ENCODE results near the gene MPP2. TPM values are rescaled to one million over a fixed set of nuclear protein-coding genes. Genes with fewer than 3 reads are reported as not detected.
"Not testable (repeated sequence)": the region's sequence is repeated elsewhere in the genome, so short reads cannot be mapped to it uniquely, and the experiment has no call there.

MPP2 gene
- total RNA-seq, 1 donor from 2014 or later, result 1.0 TPM

- not testable (repeated sequence) for H3K36me3 ChIP-seq (ENCODE audit: control insufficient read depth in 3 of 3, insufficient read depth in 3 of 3, low read length in 3 of 3); H3K4me3 ChIP-seq (ENCODE audit: low read length in 3 of 3); H3K4me1 ChIP-seq (ENCODE audit: control insufficient read depth in 3 of 3, insufficient read depth in 3 of 3, low read length in 3 of 3); H3K27me3 ChIP-seq (ENCODE audit: control insufficient read depth in 3 of 3, insufficient read depth in 3 of 3, low read length in 3 of 3); H3K9me3 ChIP-seq (ENCODE audit: control insufficient read depth in 3 of 3, low read length in 3 of 3); H3K9ac ChIP-seq (ENCODE audit: low read depth in 1 of 3, low read length in 3 of 3); H3K27ac ChIP-seq (ENCODE audit: low read depth, low read length)
Observed at GRCh38 chr17:43869031-43869430, 38.3 kb downstream of the MPP2 start.

DNA sequence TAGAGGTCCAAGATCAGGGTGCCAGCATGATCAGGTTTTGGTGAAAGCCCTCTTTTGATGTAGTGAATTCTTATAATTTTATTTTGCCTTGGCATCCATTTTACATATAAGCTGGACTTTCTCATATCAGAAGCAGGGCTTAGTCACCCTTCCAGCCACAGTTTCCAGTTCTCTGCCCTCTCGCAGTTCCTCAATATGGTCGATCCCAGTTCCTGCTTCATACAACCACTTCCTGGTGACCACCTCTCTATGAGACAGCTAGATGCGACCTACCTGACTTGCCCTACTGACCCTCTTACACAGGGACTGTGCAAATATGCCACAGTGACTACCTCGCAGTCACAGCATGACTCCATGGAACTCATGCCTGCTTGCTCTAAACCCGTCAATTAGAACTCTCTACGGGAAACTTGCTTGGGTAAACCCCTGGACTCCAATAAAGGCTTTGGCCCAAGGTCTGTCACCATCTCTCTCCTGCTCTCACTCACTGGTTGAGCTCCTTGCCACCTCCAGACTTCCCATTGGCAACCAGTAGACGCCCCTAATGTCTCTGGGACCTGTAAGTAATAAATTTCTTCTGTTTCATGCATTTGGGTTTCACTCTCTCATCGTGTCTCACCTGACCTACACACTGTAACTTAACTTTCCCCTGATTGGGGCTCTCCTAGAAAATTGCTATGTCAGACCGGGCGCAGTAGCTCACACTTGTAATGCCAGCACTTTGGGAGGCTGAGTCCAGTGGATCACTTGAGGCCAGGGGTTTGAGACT, 38.9 kb downstream of the MPP2 start:
- Histone ChIP-seq H3K4me3 (ENCODE audit: low read length in 3 of 3) (no peak overlapping the region), H3K9me3 (ENCODE audit: control insufficient read depth in 3 of 3, low read length in 3 of 3) (no peaks in the 10 kb centered on the region), H3K4me1 (ENCODE audit: control insufficient read depth in 3 of 3, insufficient read depth in 3 of 3, low read length in 3 of 3) (no peaks in the 10 kb centered on the region)

GRCh38 chr17:43864161-43864984, 43.0 kb downstream of the MPP2 start:
- Histone ChIP-seq H3K9ac (ENCODE audit: low read depth in 1 of 3, low read length in 3 of 3) (no peak overlapping the region), H3K9me3 (ENCODE audit: control insufficient read depth in 3 of 3, low read length in 3 of 3) (no peaks in the 10 kb centered on the region)

More for the DNA sequence above, 38.9 kb downstream of the MPP2 start:
- no peak overlapping the region for H3K9ac ChIP-seq (ENCODE audit: low read depth in 1 of 3, low read length in 3 of 3)
- peaks cover 2 to 5% (median 3%) of the 10 kb centered on the region in 3 donors for H3K27me3 ChIP-seq (ENCODE audit: control insufficient read depth in 3 of 3, insufficient read depth in 3 of 3, low read length in 3 of 3)
- no peak overlapping the region for H3K27ac ChIP-seq (ENCODE audit: low read depth, low read length)
- H3K36me3 ChIP-seq (ENCODE audit: control insufficient read depth in 3 of 3, insufficient read depth in 3 of 3, low read length in 3 of 3), result no peaks in the 10 kb centered on the region

DNA sequence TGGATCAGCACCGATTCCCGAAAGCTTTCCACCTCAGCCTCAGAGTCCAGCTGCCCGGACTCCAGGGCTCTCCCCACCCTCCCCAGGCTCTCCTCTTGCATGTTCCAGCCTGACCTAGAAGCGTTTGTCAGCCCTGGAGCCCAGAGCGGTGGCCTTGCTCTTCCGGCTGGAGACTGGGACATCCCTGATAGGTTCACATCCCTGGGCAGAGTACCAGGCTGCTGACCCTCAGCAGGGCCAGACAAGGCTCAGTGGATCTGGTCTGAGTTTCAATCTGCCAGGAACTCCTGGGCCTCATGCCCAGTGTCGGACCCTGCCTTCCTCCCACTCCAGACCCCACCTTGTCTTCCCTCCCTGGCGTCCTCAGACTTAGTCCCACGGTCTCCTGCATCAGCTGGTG, 45.4 kb downstream of the MPP2 start:
- Histone ChIP-seq H3K9me3 (ENCODE audit: control insufficient read depth in 3 of 3, low read length in 3 of 3) (no peaks in the 10 kb centered on the region), H3K27ac (ENCODE audit: low read depth, low read length) (peak overlapping the region; percentile 36), H3K9ac (ENCODE audit: low read depth in 1 of 3, low read length in 3 of 3) (peak overlapping the region in 1 of 3 donors; percentile 25), H3K27me3 (ENCODE audit: control insufficient read depth in 3 of 3, insufficient read depth in 3 of 3, low read length in 3 of 3) (peaks cover 0 to 6% (median 2%) of the 10 kb centered on the region in 3 donors), H3K36me3 (ENCODE audit: control insufficient read depth in 3 of 3, insufficient read depth in 3 of 3, low read length in 3 of 3) (no peaks in the 10 kb centered on the region), H3K4me3 (ENCODE audit: low read length in 3 of 3) (no peak overlapping the region), H3K4me1 (ENCODE audit: control insufficient read depth in 3 of 3, insufficient read depth in 3 of 3, low read length in 3 of 3) (peaks cover 6 to 24% (median 18%) of the 10 kb centered on the region in 3 donors)

More at GRCh38 chr17:43864161-43864984, 43.0 kb downstream of the MPP2 start:
- Histone ChIP-seq H3K27me3 (ENCODE audit: control insufficient read depth in 3 of 3, insufficient read depth in 3 of 3, low read length in 3 of 3) (no peaks in the 10 kb centered on the region), H3K36me3 (ENCODE audit: control insufficient read depth in 3 of 3, insufficient read depth in 3 of 3, low read length in 3 of 3) (no peaks in the 10 kb centered on the region), H3K4me3 (ENCODE audit: low read length in 3 of 3) (no peak overlapping the region), H3K27ac (ENCODE audit: low read depth, low read length) (no peak overlapping the region), H3K4me1 (ENCODE audit: control insufficient read depth in 3 of 3, insufficient read depth in 3 of 3, low read length in 3 of 3) (peaks cover 6 to 19% (median 18%) of the 10 kb centered on the region in 3 donors)

DNA sequence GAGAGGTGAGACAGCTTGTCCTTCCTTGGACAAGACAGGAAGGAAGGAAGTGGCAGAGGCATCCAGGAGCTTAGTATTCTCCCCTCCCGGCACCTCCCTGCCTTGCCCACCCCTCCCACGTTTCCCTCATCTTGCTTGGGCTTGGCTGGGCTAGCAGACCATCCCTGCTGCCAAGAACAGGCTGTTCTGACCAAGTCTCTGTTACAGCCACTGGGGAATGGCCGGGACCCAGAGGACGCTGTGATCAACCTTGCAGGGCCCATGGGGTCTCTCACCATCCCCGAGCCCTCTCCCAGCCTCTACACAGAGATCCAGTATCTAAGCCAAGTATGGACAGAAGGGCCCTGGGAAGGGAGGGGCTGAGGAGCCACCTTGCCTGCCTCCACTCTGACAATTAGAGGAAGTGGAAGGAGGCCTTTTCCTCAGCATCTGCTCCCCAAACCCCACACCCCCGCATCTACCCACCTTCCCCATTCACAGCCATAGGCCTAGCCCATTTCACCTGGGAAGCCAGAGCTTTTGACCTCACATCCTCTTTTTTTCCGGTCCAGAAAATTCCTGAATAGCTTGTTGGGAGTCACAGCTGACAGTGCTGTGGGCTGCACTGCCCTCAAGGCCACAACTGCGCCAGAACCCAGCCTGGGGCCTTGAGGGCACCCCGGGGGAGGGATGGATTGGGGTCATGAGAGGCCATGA, 46.3 kb downstream of the MPP2 start:
- Histone ChIP-seq H3K27me3 (ENCODE audit: control insufficient read depth in 3 of 3, insufficient read depth in 3 of 3, low read length in 3 of 3) (peaks cover 0 to 6% (median 2%) of the 10 kb centered on the region in 3 donors), H3K9ac (ENCODE audit: low read depth in 1 of 3, low read length in 3 of 3) (peak overlapping the region in 1 of 3 donors; percentile 40), H3K36me3 (ENCODE audit: control insufficient read depth in 3 of 3, insufficient read depth in 3 of 3, low read length in 3 of 3) (no peaks in the 10 kb centered on the region), H3K4me1 (ENCODE audit: control insufficient read depth in 3 of 3, insufficient read depth in 3 of 3, low read length in 3 of 3) (peaks cover 6 to 25% (median 18%) of the 10 kb centered on the region in 3 donors), H3K9me3 (ENCODE audit: control insufficient read depth in 3 of 3, low read length in 3 of 3) (no peaks in the 10 kb centered on the region), H3K4me3 (ENCODE audit: low read length in 3 of 3) (no peak overlapping the region), H3K27ac (ENCODE audit: low read depth, low read length) (peak overlapping the region; percentile 36)

DNA sequence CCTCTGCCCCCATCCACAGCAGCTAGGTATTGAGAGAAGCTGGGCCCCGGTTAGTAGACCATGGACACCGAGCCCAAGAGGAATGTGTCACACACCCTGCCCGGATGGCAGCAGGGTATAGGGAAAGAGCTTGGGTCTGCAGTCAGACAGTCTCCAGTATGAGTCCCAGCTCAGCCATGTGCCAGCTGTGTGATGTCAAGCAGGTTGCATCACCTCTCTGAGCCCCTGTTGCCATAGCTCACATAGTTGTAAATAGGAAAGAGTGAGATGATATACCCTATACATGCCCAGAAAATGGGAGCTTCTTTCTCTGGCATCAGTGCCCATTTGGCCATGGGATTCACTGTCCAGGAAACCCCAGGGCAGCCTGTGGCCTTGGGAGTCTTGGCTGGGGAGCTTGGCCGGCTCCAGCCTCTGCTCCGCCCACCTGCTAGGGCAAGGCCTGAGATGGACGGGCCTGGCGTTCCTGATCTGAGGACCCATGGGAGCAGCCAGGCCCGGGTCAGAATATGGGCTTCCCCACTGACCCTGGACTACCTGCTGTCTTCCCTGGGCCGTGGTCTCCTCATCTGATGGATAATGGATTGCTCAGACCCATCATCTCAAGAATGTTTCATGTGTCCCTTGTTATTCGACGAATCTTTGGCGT, 47.1 kb downstream of the MPP2 start:
- no peak overlapping the region for H3K27ac ChIP-seq (ENCODE audit: low read depth, low read length)
- no peak overlapping the region for H3K4me3 ChIP-seq (ENCODE audit: low read length in 3 of 3)
- H3K36me3 ChIP-seq (ENCODE audit: control insufficient read depth in 3 of 3, insufficient read depth in 3 of 3, low read length in 3 of 3), result no peaks in the 10 kb centered on the region
- no peaks in the 10 kb centered on the region for H3K9me3 ChIP-seq (ENCODE audit: control insufficient read depth in 3 of 3, low read length in 3 of 3)
- H3K27me3 ChIP-seq (ENCODE audit: control insufficient read depth in 3 of 3, insufficient read depth in 3 of 3, low read length in 3 of 3), result peaks cover 0 to 9% (median 2%) of the 10 kb centered on the region in 3 donors
- H3K9ac ChIP-seq (ENCODE audit: low read depth in 1 of 3, low read length in 3 of 3), result no peak overlapping the region
- peaks cover 6 to 25% (median 18%) of the 10 kb centered on the region in 3 donors for H3K4me1 ChIP-seq (ENCODE audit: control insufficient read depth in 3 of 3, insufficient read depth in 3 of 3, low read length in 3 of 3)

DNA sequence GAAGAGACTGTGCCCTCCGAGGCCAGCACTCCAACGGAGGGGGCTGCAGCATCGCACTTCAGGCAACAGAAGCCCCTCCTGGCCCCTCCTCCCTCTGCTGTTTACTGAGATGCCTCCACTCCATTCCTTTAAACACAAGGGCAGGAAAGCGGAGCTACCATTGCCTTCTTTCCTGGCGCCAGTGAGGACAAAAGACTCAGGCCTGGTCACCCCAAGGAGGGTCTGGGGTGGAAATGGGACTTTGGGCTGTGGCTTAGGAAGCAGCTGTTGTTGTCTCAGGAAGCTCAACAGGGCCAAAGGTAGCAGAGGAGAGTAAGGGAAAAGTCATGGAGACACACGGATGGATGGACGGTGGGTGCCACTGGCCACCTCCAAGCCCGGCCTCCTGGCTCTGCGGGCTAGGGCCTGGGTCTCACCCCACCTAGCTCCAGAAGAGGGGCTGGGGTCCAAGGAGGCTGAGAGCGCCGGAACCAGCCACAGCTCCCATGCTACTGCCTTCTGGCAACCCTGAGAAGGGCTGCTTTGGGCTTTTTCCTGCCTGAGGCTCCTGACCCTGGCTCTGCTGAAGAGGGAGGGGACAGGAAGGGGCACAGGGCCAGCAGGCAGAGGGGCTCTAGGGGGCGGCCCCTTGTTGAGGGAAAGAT, 49.3 kb downstream of the MPP2 start:
- Histone ChIP-seq H3K4me1 (ENCODE audit: control insufficient read depth in 3 of 3, insufficient read depth in 3 of 3, low read length in 3 of 3) (peaks cover 6 to 30% (median 18%) of the 10 kb centered on the region in 3 donors), H3K27ac (ENCODE audit: low read depth, low read length) (no peak overlapping the region), H3K9ac (ENCODE audit: low read depth in 1 of 3, low read length in 3 of 3) (peak overlapping the region in 1 of 3 donors; percentile 33), H3K9me3 (ENCODE audit: control insufficient read depth in 3 of 3, low read length in 3 of 3) (no peaks in the 10 kb centered on the region), H3K36me3 (ENCODE audit: control insufficient read depth in 3 of 3, insufficient read depth in 3 of 3, low read length in 3 of 3) (no peaks in the 10 kb centered on the region), H3K4me3 (ENCODE audit: low read length in 3 of 3) (no peak overlapping the region), H3K27me3 (ENCODE audit: control insufficient read depth in 3 of 3, insufficient read depth in 3 of 3, low read length in 3 of 3) (peaks cover 2 to 15% (median 3%) of the 10 kb centered on the region in 3 donors)

GRCh38 chr17:43857141-43857540, 50.2 kb downstream of the MPP2 start:
- Histone ChIP-seq H3K27ac (ENCODE audit: low read depth, low read length) (no peak overlapping the region), H3K36me3 (ENCODE audit: control insufficient read depth in 3 of 3, insufficient read depth in 3 of 3, low read length in 3 of 3) (no peaks in the 10 kb centered on the region), H3K4me3 (ENCODE audit: low read length in 3 of 3) (no peak overlapping the region), H3K4me1 (ENCODE audit: control insufficient read depth in 3 of 3, insufficient read depth in 3 of 3, low read length in 3 of 3) (peaks cover 6 to 30% (median 18%) of the 10 kb centered on the region in 3 donors), H3K9me3 (ENCODE audit: control insufficient read depth in 3 of 3, low read length in 3 of 3) (no peaks in the 10 kb centered on the region), H3K27me3 (ENCODE audit: control insufficient read depth in 3 of 3, insufficient read depth in 3 of 3, low read length in 3 of 3) (peaks cover 2 to 15% (median 3%) of the 10 kb centered on the region in 3 donors), H3K9ac (ENCODE audit: low read depth in 1 of 3, low read length in 3 of 3) (no peak overlapping the region)

DNA sequence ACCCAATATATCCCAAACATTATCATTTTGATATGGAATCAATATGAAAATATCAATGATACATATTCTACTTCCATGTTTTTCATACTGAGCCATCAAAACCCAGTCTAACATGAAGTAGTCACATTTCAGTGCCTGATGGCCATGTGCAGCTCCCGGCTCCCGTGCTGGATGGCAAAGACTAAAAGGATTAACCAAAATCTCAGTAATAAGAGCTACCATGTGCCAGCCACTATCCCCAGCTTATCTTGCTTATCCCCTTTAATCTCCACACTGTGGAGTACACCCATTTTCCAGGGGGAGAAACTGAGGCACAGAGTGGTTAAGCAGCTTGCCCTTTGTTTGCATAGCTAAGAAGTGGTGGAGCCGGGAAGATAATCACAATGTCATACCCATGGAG, 51.2 kb downstream of the MPP2 start:
- no peak overlapping the region for H3K9ac ChIP-seq (ENCODE audit: low read depth in 1 of 3, low read length in 3 of 3)
- H3K4me3 ChIP-seq (ENCODE audit: low read length in 3 of 3), result no peak overlapping the region
- H3K27ac ChIP-seq (ENCODE audit: low read depth, low read length), result no peak overlapping the region
- H3K27me3 ChIP-seq (ENCODE audit: control insufficient read depth in 3 of 3, insufficient read depth in 3 of 3, low read length in 3 of 3), result peaks cover 4 to 15% (median 10%) of the 10 kb centered on the region in 3 donors
- no peaks in the 10 kb centered on the region for H3K9me3 ChIP-seq (ENCODE audit: control insufficient read depth in 3 of 3, low read length in 3 of 3)
- H3K4me1 ChIP-seq (ENCODE audit: control insufficient read depth in 3 of 3, insufficient read depth in 3 of 3, low read length in 3 of 3), result peaks cover 6 to 23% (median 11%) of the 10 kb centered on the region in 3 donors
- no peaks in the 10 kb centered on the region for H3K36me3 ChIP-seq (ENCODE audit: control insufficient read depth in 3 of 3, insufficient read depth in 3 of 3, low read length in 3 of 3)

Measured in skeletal muscle tissue (tissue), 4 donors.